HS-27A (cell line): ENCODE results near the gene HELQ.
"Not testable (repeated sequence)": the region's sequence is repeated elsewhere in the genome, so short reads cannot be mapped to it uniquely, and the experiment has no call there.

Experiments
- DNase-seq: peaks from one replicate; pipeline ENCODE4 v3.0.0-alpha.2; 2012; ENCODE audit warnings: low read depth, missing footprints

The HELQ gene

DNA sequence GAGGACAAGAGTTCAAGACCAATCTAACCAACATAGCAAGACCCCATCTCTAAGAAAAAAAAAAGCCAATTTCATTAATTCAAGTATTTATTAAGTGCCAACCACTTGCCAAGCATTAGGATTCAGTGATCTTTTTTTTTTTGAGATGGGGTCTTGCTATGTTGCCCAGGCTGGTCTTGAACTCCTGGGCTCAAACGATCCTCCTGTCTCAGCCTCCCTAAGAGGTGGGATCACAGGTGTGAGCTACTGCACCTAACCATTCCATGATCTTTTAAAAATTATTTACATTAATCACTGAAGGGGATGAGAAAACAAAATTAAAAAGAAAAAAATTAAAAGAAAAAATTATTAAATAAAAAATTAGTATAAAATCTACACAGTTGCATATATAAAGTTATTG, 24.4 kb downstream of the HELQ start:
- DNase-seq: no peak

DNA sequence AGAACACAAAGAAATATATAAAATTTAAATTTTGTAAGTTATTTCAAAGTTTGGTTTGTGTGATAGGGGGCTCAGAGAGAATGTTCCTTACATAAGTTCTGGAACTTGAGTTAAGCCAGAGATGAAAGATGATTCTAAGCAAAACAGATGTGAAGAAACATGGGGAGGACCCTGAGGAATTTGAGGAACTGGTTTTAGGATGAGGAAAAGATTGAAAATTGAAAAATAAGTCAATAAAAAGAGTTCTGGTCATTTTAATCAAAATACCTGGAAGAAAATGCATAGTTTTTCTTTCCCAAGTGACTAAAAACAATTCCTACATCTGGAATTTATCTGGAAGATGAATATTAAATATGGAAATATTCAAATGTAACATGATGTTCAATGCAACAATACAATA, 37.4 kb downstream of the HELQ start:
- DNase-seq: no peak

GRCh38 chr4:83417566-83417965, 38.1 kb downstream of the HELQ start:
- DNase-seq: no peak

DNA sequence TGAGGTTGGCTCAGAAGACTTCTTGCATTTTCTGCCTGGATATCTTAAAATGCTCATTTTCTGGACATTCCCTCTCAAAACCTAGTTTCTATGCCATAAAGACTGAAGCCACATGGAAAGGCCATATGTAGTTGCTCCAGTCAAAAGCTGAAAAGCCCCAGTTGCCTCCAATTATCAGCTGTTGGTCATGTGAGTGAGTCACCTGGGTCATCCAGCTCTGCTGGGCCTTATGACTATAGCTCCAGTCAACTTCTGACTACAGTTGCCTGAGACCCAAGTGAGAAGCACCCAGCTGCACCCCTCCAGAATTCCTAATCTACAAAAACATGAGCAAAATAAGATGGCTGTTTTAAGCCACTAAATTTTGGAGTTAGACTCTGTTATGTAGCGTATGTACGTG, 41.9 kb downstream of the HELQ start:
- no peak for DNase-seq

DNA sequence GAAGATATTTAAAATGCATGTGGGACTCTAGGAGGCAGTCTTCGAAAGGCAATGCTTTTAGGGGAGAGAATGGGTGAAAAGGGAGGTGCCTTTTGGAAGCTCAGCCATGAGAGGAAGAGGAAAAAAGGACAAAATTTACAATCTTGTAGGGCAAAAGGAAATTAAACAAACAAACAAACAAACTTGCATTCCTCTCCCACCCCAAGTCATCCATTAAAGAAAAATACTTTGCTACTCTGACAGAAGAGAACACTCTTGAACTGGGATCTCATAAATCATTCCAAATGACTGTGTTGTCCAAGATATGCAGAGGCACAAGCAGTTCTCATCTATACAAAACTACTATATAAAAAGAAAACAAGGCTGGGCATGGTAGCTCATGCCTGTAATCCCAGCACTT, 46.7 kb downstream of the HELQ start:
- DNase-seq: no peak

DNA sequence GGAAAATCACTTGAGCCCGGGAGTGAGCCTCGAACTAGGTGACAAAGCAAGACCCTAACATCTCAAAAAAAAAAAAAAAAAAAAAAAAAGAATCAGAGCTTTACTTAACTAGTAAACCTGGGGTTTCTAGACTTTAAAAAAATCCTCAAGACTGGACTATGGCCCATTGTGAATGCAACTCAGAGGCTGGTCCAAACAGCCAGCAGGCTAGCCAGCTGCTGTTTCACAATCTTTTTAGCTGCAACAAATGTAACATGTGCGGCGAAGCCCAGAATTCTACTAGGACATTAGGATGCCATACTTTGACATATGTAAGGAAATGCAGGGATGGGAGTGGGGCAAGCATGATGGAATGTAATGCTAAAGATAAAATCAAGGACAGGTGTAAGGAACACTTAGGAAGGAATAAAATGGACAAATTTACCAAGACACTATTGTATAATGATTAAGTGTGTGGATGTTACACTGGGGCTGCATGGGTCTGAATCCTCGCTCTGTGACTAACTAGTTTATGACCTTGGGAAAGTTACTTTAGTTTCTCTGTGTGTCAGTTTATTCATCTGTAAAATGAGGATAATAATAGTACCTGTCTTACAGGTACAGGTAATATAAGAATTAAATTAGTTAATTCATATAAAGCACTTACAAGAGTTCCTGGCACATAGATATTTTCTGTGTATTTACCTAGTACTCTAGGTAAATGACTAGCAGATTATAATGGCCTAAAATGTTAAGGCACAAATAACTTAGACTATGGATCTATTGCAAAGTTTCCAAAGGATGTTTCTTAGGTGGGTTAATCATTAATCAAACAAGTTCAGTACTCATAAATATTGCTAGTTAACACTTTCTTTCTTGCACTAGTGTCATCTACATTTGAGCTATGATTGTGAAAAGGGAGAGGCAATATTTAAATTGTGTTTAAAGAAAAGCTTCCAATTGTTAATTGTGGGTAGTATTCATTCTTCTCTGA, 49.5 kb downstream of the HELQ start:
- DNase-seq: no peak

- DNase-seq: not testable (repeated sequence)
These were observed 57.5 kb downstream of the HELQ start for GRCh38 chr4:83398158-83398557.

DNA sequence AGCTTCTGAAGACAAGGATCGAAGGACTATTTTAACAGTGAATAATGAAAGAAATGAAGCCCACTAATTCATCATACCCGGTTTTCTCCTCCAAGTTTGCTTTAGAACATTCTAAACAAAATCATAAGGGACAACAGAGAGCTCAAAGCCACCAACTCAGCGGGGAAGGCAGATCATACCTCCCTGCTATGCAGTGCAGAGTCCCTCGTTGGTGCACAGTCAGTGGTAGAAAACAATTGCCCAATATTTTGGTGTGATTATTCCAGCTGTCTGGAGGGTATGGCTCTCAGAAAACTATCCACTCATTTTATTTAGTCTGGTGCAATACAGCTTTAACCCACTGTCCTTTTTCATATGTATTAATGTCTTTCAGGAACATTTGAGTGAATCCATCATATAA, 61.7 kb downstream of the HELQ start:
- DNase-seq: no peak

DNA sequence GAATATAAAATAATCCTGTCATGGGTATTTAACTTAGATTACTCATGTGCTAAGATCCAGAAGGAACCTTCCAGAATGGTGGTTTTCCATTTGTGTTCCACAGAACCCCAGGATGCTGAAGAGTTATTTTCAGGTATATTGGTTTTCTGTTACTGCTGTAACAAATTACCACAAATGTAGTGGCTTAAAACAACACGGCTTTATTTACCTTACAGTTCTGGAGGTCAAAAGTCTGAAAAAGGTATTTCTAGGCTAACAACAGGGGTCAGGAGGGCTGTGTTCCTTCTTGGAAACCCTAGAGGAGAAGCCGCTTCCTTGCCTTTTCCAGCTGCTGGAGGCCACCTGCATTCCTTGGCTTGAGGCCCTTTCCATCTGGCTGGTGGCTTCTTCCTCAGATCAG, 63.1 kb downstream of the HELQ start:
- DNase-seq: no peak

GRCh38 chr4:83390944-83391343, 64.7 kb downstream of the HELQ start:
- no peak for DNase-seq

DNA sequence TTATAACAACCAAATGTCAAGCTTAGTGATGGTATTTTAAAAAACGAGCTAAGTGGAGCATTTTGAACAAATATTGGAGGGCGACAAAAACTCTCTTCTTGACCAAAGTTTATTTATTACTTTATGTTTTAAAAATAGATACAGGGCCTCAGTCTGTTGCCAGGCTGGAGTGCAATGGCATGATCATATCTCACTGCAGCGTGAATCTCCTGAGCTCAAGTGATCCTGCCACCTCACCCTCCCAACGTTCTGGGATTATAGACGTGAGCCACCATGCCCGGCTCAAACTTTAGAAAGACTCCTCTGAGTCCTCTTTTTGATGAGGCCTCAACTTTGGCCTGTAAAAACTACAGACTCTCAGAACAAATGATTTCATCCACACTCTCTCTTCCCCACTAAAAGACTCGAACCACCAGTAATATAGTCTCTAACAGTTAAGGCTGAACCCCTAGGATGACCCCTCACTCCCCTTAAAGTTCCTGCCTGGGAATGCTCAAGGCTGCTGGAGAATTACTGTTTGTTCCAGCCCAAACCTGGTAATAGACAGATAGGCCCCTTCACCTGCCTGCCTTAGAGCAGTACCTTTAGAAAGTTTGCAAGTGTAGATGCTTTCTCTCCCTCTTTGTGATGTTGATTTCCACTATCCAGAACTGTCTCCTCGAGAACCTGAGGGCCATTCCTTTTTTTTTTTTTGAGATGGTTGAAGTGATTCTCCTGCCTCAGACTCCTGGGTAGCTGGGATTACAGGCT, 65.7 kb downstream of the HELQ start:
- no peak for DNase-seq

GRCh38 chr4:83389037-83389720, 66.4 kb downstream of the HELQ start:
- DNase-seq: no peak

GRCh38 chr4:83388313-83388676, 67.3 kb downstream of the HELQ start:
- DNase-seq: no peak

- no peak for DNase-seq
These were observed 67.9 kb downstream of the HELQ start for GRCh38 chr4:83387476-83388312.

DNA sequence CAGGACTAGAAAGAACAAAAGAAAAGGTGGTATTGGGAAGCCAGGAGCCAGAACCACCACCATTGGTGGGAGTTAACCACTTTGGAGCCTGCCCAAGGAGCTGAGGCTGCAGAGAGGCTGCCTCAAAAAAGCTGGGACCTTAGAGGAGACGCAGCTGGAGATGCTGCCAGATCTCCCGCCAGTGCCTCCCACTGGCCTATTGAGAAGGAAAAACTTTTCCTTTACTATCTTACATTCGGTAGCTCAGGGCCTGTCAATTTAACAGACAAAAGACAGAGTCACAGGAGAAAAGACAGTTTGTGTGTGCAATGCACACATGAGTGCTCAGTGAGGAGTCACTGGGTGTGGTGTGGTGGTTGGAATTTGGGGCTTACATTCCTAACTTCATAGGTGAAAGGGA, 68.6 kb downstream of the HELQ start:
- DNase-seq: no peak

- DNase-seq: no peak
These were observed 72.8 kb downstream of the HELQ start for GRCh38 chr4:83382850-83383249.

GRCh38 chr4:83381173-83381572, 74.5 kb downstream of the HELQ start:
- no peak for DNase-seq

DNA sequence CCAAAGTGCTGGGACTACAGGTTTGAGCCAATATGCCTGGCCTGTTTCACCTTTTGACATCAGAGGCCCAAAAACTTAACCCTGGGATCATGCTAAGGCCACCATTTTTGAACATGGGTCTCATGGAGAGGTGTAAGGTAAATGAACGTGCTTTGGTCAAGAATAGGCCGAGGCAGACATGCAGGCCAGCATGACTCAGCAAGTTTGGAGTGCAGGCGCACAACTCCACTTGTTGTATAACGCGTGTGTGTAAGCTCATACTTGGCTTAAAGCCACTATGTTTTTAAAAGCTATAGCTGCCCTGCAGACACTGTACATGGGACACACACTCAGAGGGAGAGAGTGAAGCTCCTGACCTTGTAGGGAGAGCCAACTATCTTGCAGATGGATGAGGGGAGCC, 77.2 kb downstream of the HELQ start:
- no peak for DNase-seq

DNA sequence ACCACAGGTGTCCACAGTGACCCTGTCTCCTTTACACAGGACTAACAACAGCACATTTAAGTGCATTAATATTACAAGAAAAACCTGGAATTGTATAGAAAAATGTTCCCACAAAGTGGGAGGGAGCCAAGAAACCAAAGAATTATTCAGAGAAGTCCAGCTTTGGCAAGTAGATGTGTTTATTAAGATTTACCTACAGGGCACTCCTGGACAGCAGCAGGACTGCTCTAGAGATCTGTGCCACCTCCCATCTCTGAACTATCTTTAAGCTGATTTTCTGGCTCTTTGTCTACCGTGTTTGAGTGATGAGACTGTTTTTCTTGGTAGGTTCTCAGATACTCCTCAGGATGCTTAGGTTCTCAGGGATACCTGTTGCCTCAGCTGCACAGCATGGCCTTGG, 82.7 kb downstream of the HELQ start:
- no peak for DNase-seq

GRCh38 chr4:83371936-83372335, 83.7 kb downstream of the HELQ start:
- no peak for DNase-seq

GRCh38 chr4:83371235-83371634, 84.4 kb downstream of the HELQ start:
- no peak for DNase-seq

DNA sequence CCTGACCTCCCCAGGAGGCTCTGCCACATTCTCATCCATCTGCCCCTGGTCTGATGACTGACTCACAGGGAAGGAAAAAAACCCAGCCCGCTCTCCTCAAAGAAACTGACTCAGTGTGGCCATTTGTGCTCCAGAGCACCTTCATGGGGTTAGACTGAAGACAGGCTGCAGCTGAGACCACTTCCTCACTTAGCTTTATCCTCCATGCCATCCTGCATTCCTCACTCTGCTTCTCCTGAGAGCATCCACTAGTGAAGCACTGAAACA, 85.0 kb downstream of the HELQ start:
- no peak for DNase-seq
